GM10847 (cell line): ENCODE measurements around the gene OR51E2.

Source experiments
- POLR2A ChIP-seq: IDR thresholded peaks from 2 replicates; pipeline ENCODE4 v1.6.1; 2011; ENCODE audit not compliant: insufficient read length; ENCODE audit errors: extremely low read depth

The OR51E2 gene

DNA sequence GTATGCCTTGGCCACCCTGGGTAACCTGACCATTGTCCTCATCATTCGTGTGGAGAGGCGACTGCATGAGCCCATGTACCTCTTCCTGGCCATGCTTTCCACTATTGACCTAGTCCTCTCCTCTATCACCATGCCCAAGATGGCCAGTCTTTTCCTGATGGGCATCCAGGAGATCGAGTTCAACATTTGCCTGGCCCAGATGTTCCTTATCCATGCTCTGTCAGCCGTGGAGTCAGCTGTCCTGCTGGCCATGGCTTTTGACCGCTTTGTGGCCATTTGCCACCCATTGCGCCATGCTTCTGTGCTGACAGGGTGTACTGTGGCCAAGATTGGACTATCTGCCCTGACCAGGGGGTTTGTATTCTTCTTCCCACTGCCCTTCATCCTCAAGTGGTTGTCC is 57.7 kb downstream of the OR51E2 start:
- TF ChIP-seq POLR2A: no peak

GRCh38 chr11:4637662-4638047 is 60.0 kb downstream of the OR51E2 start:
- no peak for TF ChIP-seq POLR2A

- no peak for TF ChIP-seq POLR2A
Measured at GRCh38 chr11:4636962-4637661, 60.5 kb downstream of the OR51E2 start, which contains the start of gene OR51D1. Gene OR51D1, plus strand, starts transcription at chr11:4637477. Its CDS starts 2,314 bp downstream, at chr11:4639791.

DNA sequence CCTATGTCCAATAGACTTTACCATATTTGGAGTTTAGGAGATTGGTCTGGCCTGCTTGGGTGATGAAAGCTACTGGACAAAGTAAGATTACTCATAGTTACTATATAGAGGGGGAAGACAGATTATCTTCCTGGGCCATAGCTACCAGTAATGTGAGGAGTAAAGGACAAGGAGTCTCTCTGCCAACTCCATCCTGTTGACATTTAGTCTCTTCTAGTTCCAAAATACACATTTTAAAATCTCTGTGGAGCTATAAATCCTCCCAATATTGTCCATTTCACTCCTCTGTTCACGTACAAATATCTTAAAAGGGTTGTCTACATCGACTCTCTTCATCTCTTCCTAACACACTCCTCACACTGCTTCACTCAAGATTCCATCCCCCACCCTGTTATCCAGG is 61.5 kb downstream of the OR51E2 start:
- TF ChIP-seq POLR2A: no peak
